ENCODE data around the gene ERFE.

- TF ChIP-seq CTCF (IDR thresholded peaks at IDR 0.05; ENCODE audit: low read length) (no peak), EZH2 (IDR thresholded peaks at IDR 0.05; ENCODE audit: borderline replicate concordance, low read length) (no peak)
Observed at GRCh38 chr2:238117199-238118154, 41.3 kb upstream of the ERFE start.
